IgD-negative memory B cell (primary cell): ENCODE measurements around the gene SLC38A8. TPM values are rescaled to one million over a fixed set of nuclear protein-coding genes. Genes with fewer than 3 reads are reported as not detected.
A peak's percentile ranks its signal among the peaks of the same experiment; 100 is the strongest.

Experiments
- H3K27ac Mint-ChIP-seq, 3 donors: one replicate each; pipeline ENCODE4 v1.8.0; 2020 to 2022; ENCODE audit warnings: mild to moderate bottlenecking in 3 of 3, mixed read lengths in 3 of 3, moderate library complexity in 1 of 3
- H3K27me3 Mint-ChIP-seq: one replicate; pipeline ENCODE4 v1.8.0; 2021; ENCODE audit warnings: mixed read lengths
- H3K36me3 Mint-ChIP-seq: one replicate; pipeline ENCODE4 v1.8.0; 2020; ENCODE audit warnings: mild to moderate bottlenecking, mixed read lengths
- H3K4me1 Mint-ChIP-seq, 3 donors: one replicate each; pipeline ENCODE4 v1.8.0; 2020 to 2022; ENCODE audit warnings: mixed read lengths in 3 of 3, mild to moderate bottlenecking in 1 of 3
- H3K4me3 Mint-ChIP-seq, 4 donors: one replicate each; pipeline ENCODE4 v1.8.0; 2020 to 2022; ENCODE audit warnings: mild to moderate bottlenecking in 4 of 4, mixed read lengths in 4 of 4, moderate library complexity in 3 of 4
- H3K9me3 Mint-ChIP-seq, 3 donors: one replicate each; pipeline ENCODE4 v1.8.0; 2020 to 2021; ENCODE audit warnings: mixed read lengths in 3 of 3, mild to moderate bottlenecking in 1 of 3
- polyA plus RNA-seq: library from polyadenylated mRNA; unstranded; fragments of 300-500 nt; fragmentation: Illumina TruSeq; gene quantifications from one replicate; pipeline ENCODE4 v1.2.3, GENCODE V29; 2021

The SLC38A8 gene
- polyA plus RNA-seq, 1 donor from 2014 or later: not detected

GRCh38 chr16:83994703-83995102 lies 47.9 kb downstream of the SLC38A8 start:
- H3K36me3 Mint-ChIP-seq: no peaks in the 10 kb centered on the region
- H3K27ac Mint-ChIP-seq: no peak overlapping the region
- H3K4me1 Mint-ChIP-seq: peaks cover 0 to 2% (median 0%) of the 10 kb centered on the region in 3 donors
- peaks cover 34% of the 10 kb centered on the region for H3K27me3 Mint-ChIP-seq
- peaks cover 0 to 5% (median 0%) of the 10 kb centered on the region in 3 donors for H3K9me3 Mint-ChIP-seq
- H3K4me3 Mint-ChIP-seq: no peak overlapping the region

DNA sequence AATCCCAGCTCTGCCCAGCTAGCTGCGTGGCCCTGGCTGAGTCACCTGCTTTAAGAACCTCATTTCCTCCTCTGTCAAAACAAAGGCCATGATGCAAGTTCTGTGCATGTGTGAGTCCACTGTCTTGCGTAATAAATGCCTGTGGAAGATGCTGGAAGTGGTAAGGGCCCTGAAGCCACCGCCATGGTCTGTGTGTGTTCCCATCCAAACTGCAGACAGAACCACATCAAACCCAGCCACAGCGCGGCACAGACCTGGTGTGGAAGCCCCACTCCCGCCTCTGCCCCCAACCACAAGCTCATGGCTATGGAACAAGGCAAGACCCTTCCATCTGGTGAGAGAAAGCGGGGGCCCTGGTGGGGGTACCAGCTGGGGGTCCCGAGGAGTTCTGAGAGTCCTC lies 48.5 kb downstream of the SLC38A8 start:
- Mint-ChIP-seq H3K9me3 (peaks cover 0 to 5% (median 0%) of the 10 kb centered on the region in 3 donors), H3K27me3 (peaks cover 34% of the 10 kb centered on the region), H3K36me3 (no peaks in the 10 kb centered on the region), H3K27ac (no peak overlapping the region), H3K4me3 (no peak overlapping the region), H3K4me1 (peaks cover 0 to 2% (median 0%) of the 10 kb centered on the region in 3 donors)

DNA sequence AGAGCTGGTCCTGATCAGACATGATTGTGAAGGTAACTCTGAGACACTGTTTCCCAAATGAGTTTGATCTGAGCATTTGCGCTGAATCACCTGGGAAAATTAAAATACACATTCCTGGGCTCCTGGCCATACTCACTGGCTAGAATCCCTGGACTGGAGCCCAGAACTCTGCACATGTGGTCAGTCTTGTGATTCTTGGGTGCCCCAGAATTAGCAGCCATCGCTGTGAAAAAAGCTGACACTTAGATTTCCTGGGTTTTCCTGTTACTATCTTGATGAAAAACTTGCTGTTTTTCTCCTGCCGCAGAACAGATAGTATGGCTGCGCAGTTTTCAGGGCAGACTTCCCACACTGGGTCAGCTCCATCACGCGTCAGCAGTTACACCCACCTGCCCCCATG lies 50.0 kb downstream of the SLC38A8 start:
- Mint-ChIP-seq H3K27ac (no peak overlapping the region), H3K9me3 (peaks cover 0 to 5% (median 0%) of the 10 kb centered on the region in 3 donors), H3K27me3 (peaks cover 34% of the 10 kb centered on the region), H3K4me3 (no peak overlapping the region), H3K4me1 (peaks cover 0 to 2% (median 0%) of the 10 kb centered on the region in 3 donors), H3K36me3 (no peaks in the 10 kb centered on the region)

GRCh38 chr16:83990492-83990891 lies 52.1 kb downstream of the SLC38A8 start:
- Mint-ChIP-seq H3K4me3 (no peak overlapping the region), H3K36me3 (no peaks in the 10 kb centered on the region), H3K9me3 (peaks cover 0 to 5% (median 0%) of the 10 kb centered on the region in 3 donors), H3K27me3 (peaks cover 26% of the 10 kb centered on the region), H3K4me1 (peaks cover 0 to under 1% (median 0%) of the 10 kb centered on the region in 3 donors), H3K27ac (no peak overlapping the region)

DNA sequence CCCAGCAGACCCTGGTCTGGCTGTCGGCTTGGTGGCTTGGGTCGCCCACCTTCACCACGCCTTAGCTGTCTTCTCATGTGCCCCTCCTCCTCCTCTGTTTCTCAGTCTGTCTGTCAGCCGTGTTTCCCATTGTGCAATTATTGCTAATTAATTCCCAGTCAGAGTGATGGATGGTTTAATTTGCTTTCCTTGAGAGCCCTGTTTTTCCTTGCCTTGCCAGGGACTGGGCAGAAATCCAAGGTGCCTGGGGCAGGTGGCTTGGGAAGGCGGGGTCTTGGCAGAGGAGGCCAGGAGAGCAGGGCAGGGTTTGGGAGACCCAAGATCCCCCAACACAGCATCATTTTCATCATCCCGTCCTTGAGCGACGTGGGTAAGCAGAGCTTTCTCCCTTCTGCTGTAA lies 53.3 kb downstream of the SLC38A8 start:
- H3K27ac Mint-ChIP-seq: no peak overlapping the region
- peaks cover 0 to 5% (median 0%) of the 10 kb centered on the region in 3 donors for H3K9me3 Mint-ChIP-seq
- no peaks in the 10 kb centered on the region for H3K36me3 Mint-ChIP-seq
- peaks cover 20% of the 10 kb centered on the region for H3K27me3 Mint-ChIP-seq
- no peak overlapping the region for H3K4me3 Mint-ChIP-seq
- no peaks in the 10 kb centered on the region for H3K4me1 Mint-ChIP-seq

DNA sequence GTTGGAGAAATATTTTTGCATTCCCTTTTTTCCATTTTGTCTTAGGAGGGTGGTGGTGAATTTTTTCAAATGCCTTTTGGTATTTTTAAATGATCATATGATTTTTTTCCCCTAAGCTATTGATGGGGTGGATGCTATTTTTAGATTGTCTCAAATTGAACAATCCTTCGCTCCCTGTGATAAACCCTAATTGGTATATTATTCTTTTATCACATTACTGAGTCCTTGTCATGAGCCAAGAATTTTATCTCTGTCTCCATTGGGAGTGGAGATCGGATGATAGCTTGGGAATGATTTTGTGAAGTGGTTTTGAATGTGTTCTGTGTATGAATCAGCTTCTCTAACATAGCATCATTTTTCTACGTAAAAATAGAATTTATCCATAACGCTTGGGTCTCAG lies 59.1 kb downstream of the SLC38A8 start:
- H3K9me3 Mint-ChIP-seq: peaks cover 0 to 13% (median 7%) of the 10 kb centered on the region in 3 donors
- no peaks in the 10 kb centered on the region for H3K4me1 Mint-ChIP-seq
- H3K27ac Mint-ChIP-seq: no peak overlapping the region
- H3K4me3 Mint-ChIP-seq: no peak overlapping the region
- peaks cover 3% of the 10 kb centered on the region for H3K27me3 Mint-ChIP-seq
- no peaks in the 10 kb centered on the region for H3K36me3 Mint-ChIP-seq

DNA sequence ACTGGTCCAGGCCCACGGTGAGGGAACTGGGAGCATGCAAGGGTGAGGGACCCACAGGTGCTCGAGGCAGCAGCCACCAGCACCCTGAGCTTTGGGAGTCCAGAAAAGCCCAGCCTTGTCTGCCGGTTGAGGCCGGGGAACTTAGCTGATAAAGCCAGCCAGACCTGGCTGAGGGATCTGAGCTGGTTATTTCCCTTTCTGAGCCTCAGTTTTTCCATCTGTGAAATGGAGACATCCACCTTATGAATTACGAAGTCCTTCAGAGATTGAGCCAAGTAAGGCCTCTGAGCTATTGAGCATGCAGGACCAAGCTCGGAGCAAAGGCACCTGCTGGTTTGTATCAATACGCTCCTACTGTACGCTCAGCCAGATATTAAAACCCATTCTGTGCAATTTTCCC lies 60.8 kb downstream of the SLC38A8 start:
- H3K4me1 Mint-ChIP-seq: no peaks in the 10 kb centered on the region
- peaks cover 6% of the 10 kb centered on the region for H3K27me3 Mint-ChIP-seq
- no peak overlapping the region for H3K27ac Mint-ChIP-seq
- no peaks in the 10 kb centered on the region for H3K36me3 Mint-ChIP-seq
- H3K9me3 Mint-ChIP-seq: peaks cover 2 to 17% (median 14%) of the 10 kb centered on the region in 3 donors
- no peak overlapping the region for H3K4me3 Mint-ChIP-seq

- no peak overlapping the region for H3K4me3 Mint-ChIP-seq
- H3K4me1 Mint-ChIP-seq: no peaks in the 10 kb centered on the region
- peaks cover 3% of the 10 kb centered on the region for H3K27me3 Mint-ChIP-seq
- H3K9me3 Mint-ChIP-seq: peaks cover 2 to 17% (median 14%) of the 10 kb centered on the region in 3 donors
- no peak overlapping the region for H3K27ac Mint-ChIP-seq
- H3K36me3 Mint-ChIP-seq: no peaks in the 10 kb centered on the region
Measured at GRCh38 chr16:83980794-83981193, 61.8 kb downstream of the SLC38A8 start.

DNA sequence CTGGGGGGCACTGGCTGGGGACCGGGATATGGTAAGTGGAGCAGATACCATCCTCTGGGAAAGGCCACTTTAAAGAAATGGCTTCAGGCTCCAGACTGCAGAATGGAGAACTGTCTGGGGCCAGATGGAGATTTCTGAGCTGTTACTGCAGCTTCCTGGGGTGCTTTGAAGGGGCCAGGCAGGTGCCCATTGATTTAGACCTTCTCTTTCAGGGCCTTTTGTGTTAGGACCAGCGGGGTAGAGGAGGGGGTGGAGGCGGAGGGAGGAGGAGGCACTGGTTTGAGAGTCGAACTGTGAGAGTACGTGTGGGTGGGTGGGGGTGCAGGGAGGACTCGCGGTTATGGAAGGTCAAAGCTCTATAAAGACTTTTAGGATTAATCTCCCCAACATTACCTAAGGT lies 63.2 kb downstream of the SLC38A8 start:
- H3K9me3 Mint-ChIP-seq: peaks cover 2 to 17% (median 14%) of the 10 kb centered on the region in 3 donors
- H3K27me3 Mint-ChIP-seq: peaks cover 3% of the 10 kb centered on the region
- no peak overlapping the region for H3K27ac Mint-ChIP-seq
- no peak overlapping the region for H3K4me3 Mint-ChIP-seq
- no peaks in the 10 kb centered on the region for H3K36me3 Mint-ChIP-seq
- no peaks in the 10 kb centered on the region for H3K4me1 Mint-ChIP-seq

DNA sequence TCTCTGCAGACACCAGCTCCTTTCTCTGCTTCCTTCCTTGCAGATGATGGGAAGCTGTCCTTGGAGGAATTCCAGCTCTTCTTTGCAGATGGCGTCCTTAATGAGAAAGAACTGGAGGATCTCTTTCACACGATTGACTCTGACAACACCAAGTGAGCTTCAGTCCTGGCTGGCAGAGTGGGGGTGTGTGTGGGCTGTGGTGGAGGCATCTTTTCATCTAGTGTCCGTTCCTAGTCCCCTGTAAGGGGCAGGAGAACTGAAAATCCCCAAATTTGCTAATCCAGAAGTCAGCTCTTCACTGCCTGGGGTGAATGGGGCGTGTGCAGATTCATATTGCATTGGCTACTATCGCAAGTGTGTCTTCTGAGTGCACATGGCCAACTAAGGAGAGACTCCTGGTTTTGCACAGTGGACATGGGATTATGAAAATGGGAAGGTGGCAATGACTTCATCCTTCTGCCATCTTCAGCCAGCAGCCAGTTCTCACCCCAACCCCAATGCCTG lies 64.1 kb downstream of the SLC38A8 start:
- Mint-ChIP-seq H3K27ac (no peak overlapping the region), H3K9me3 (peaks cover 2 to 17% (median 14%) of the 10 kb centered on the region in 3 donors), H3K36me3 (no peaks in the 10 kb centered on the region), H3K4me1 (no peaks in the 10 kb centered on the region), H3K4me3 (no peak overlapping the region), H3K27me3 (peaks cover 3% of the 10 kb centered on the region)

- H3K27me3 Mint-ChIP-seq: peaks cover 3% of the 10 kb centered on the region
- no peak overlapping the region for H3K27ac Mint-ChIP-seq
- no peaks in the 10 kb centered on the region for H3K4me1 Mint-ChIP-seq
- H3K9me3 Mint-ChIP-seq: peaks cover 2 to 15% (median 14%) of the 10 kb centered on the region in 3 donors
- H3K36me3 Mint-ChIP-seq: no peaks in the 10 kb centered on the region
- H3K4me3 Mint-ChIP-seq: no peak overlapping the region
Measured at GRCh38 chr16:83977056-83977815, 65.4 kb downstream of the SLC38A8 start.

DNA sequence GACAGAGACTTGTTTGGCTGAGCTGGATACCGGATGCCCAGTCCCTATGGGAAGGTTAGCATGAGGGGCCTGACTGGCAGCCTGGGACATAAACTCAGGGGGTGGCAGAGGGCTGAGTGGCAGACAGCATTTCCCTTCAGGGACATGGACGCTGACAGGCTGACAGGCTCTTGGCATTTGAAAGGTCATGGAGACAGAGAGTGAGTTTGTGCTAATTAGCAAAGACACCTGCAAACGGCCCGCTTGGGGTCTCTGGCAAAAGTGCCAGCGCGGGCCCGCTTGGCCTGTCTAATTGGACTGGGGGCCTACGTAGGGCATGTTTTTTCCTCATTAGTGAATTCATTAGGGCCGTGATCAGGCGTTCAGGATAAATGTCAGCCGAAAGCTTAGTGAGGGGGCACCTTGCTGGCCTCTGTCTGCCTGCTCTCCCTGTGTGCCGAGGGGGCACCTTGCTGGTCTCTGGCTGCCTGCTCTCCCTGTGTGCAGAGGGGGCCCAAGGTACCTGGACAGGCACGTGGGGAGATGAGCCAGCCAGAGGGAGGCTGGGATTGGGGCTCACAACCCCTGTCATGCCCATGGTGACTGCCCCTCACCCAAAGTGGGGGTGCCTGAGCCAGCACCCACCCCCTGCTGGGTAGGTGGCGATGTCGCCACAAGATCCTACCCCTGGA lies 66.9 kb downstream of the SLC38A8 start:
- Mint-ChIP-seq H3K9me3 (peaks cover 2 to 14% (median 11%) of the 10 kb centered on the region in 3 donors), H3K27me3 (peaks cover 7% of the 10 kb centered on the region), H3K36me3 (no peaks in the 10 kb centered on the region), H3K4me3 (no peak overlapping the region), H3K4me1 (no peaks in the 10 kb centered on the region), H3K27ac (no peak overlapping the region)

DNA sequence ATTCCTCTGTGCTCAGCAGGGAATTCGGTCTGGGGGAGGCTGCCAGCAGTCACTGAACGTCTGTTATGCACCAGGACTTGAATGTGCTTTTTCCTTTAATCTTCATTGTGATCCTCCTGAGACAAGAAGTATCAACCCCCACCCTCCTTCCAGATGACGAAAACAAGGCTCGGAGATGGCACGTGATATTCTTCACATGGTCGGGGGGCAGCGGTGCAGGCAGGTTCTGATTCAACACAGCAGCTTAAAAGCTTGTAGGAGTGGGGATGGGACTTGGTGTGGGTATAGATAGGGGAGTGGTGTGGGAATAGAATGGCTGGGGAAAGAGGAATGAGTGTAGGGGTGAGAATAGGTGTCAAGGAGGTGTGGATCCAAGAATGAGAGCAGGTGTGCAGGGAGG lies 68.1 kb downstream of the SLC38A8 start:
- H3K9me3 Mint-ChIP-seq: peaks cover 2 to 14% (median 10%) of the 10 kb centered on the region in 3 donors
- no peaks in the 10 kb centered on the region for H3K36me3 Mint-ChIP-seq
- no peaks in the 10 kb centered on the region for H3K4me1 Mint-ChIP-seq
- H3K4me3 Mint-ChIP-seq: no peak overlapping the region
- H3K27ac Mint-ChIP-seq: no peak overlapping the region
- peaks cover 7% of the 10 kb centered on the region for H3K27me3 Mint-ChIP-seq

- Mint-ChIP-seq H3K27me3 (peaks cover 7% of the 10 kb centered on the region), H3K36me3 (no peaks in the 10 kb centered on the region), H3K27ac (no peak overlapping the region), H3K4me1 (no peaks in the 10 kb centered on the region), H3K9me3 (peaks cover 2 to 10% (median 5%) of the 10 kb centered on the region in 3 donors), H3K4me3 (peak overlapping the region in 1 of 4 donors; percentile 39)
Measured at GRCh38 chr16:83973581-83974385, 68.8 kb downstream of the SLC38A8 start.

DNA sequence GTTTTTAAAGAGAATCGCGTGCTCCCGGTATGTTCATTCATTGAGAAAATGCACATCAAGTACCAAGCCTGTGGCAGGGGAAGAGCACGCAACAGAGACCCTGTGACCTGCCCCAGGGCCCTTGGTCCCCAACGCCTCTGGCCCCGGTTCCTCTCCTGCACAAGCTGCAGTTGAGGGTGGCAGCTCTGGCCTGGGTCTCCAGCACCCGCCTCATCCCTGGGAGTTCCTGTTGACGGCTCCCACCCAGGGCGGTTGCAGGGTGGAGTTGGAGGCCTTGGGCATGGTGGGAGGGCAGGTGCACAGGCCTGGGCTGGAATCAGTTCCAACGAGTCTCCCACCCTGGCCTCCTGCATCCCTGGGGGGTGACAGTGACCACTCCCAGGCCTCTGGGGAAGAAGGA lies 69.5 kb downstream of the SLC38A8 start:
- Mint-ChIP-seq H3K4me1 (no peaks in the 10 kb centered on the region), H3K36me3 (no peaks in the 10 kb centered on the region), H3K4me3 (no peak overlapping the region), H3K27ac (no peak overlapping the region), H3K9me3 (peaks cover 2 to 3% (median 2%) of the 10 kb centered on the region in 3 donors), H3K27me3 (peaks cover 5% of the 10 kb centered on the region)
